Natural killer cell (primary cell): Measurements from ENCODE around the gene GDI2. TPM values are rescaled to one million over a fixed set of nuclear protein-coding genes. Genes with fewer than 3 reads are reported as not detected.

ENCODE experiments used
- ATAC-seq, 3 donors: fragments of 150-1000 bp in 2 of 3; fragments of 200-7000 bp in 1 of 3; cut with Tn5 transposase; 1 replicate in 1 of 3; 2 replicates in 2 of 3; pipeline ENCODE4 v1.10.0; 2021; ENCODE audit warnings: mild to moderate bottlenecking in 2 of 3, moderate library complexity in 2 of 3
- DNase-seq, 2 donors: peaks; one replicate each; pipeline versions ENCODE4 v3.0.0 to v3.0.0-alpha.2; 2013 to 2021; ENCODE audit warnings: mixed read lengths in 1 of 2
- H3K27ac ChIP-seq: one replicate; pipeline ENCODE4 v1.5.1; 2013; ENCODE audit warnings: mild to moderate bottlenecking, low read length
- H3K27me3 ChIP-seq: one replicate; pipeline ENCODE4 v1.6.1; 2013; ENCODE audit warnings: low read length; ENCODE audit not compliant: control insufficient read depth, insufficient read depth
- H3K36me3 ChIP-seq: one replicate; pipeline ENCODE4 v1.6.1; 2013; ENCODE audit warnings: low read length; ENCODE audit not compliant: control insufficient read depth, insufficient read depth
- H3K4me1 ChIP-seq: one replicate; pipeline ENCODE4 v1.6.1; 2013; ENCODE audit warnings: low read length; ENCODE audit not compliant: control insufficient read depth, insufficient read depth
- H3K4me3 ChIP-seq: one replicate; pipeline ENCODE4 v1.5.1; 2013; ENCODE audit warnings: low read length
- H3K9me3 ChIP-seq: one replicate; pipeline ENCODE4 v1.6.1; 2013; ENCODE audit warnings: low read length; ENCODE audit not compliant: control insufficient read depth, insufficient read depth
- H3K27ac Mint-ChIP-seq, 2 donors: one replicate each; pipeline ENCODE4 v1.8.0; 2022; ENCODE audit warnings: mild to moderate bottlenecking in 2 of 2, mixed read lengths in 2 of 2, moderate library complexity in 1 of 2
- H3K27me3 Mint-ChIP-seq, 2 donors: one replicate each; pipeline ENCODE4 v1.8.0; 2022; ENCODE audit warnings: low read depth in 2 of 2, mixed read lengths in 2 of 2
- H3K36me3 Mint-ChIP-seq: one replicate; pipeline ENCODE4 v1.8.0; 2022; ENCODE audit warnings: mixed read lengths
- H3K4me1 Mint-ChIP-seq, 2 donors: one replicate each; pipeline ENCODE4 v1.8.0; 2022; ENCODE audit warnings: mixed read lengths in 2 of 2
- H3K4me3 Mint-ChIP-seq: one replicate; pipeline ENCODE4 v1.8.0; 2022; ENCODE audit warnings: mild to moderate bottlenecking, moderate library complexity, mixed read lengths
- H3K9me3 Mint-ChIP-seq, 2 donors: one replicate each; pipeline ENCODE4 v1.8.0; 2022; ENCODE audit warnings: mixed read lengths in 2 of 2
- WGBS: methylation state at CpG from one replicate; pipeline ENCODE4 v1.1.7; 2013; ENCODE audit warnings: missing lambda C conversion rate; ENCODE audit not compliant: insufficient coverage; 5-methylcytosine and 5-hydroxymethylcytosine counted together
- intact Hi-C: fragments of 100-400 bp; cut with micrococcal nuclease; formaldehyde crosslinking; loops from one replicate; pipeline ENCODE4 v1.14.2; 2022
- total RNA-seq, 4 donors: library from RNA; stranded (reverse); fragments of 120-200 nt in 1 of 4; gene quantifications; one replicate each; pipeline versions ENCODE4 v1.2.3 to v1.2.4, GENCODE V29; 2013 to 2022
- TF ChIP-seq, protein P1 (sequence below): fragments of 200-600 bp; IDR thresholded peaks from one replicate; pipeline ENCODE4 v1.8.0; 2022; ENCODE audit warnings: antibody characterized with exemption

Gene GDI2
- total RNA-seq, 3 donors from 2014 or later (not counting 1 experiment from before 2014, with no cell fraction given): 97.9 to 104 (median 104) TPM

DNA sequence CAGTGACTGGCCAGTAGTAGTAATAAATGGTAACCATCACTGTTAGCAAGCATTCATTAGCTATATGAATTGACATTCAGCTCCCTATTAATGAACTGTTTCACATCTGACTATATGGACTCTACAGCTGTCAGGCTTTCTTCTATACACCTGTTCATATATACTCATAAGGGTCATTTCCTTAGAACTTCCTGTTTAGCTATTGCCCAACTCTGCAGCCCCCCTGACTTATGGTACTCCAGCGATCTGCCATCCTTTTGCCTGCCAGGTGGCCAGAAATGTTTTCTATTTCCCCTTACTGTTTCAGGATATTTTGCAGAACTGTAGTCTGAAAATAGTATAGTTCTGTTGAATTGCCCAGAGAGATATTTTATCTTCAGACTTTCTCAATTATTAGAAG is 72.0 kb downstream of the GDI2 start:
- no peak overlapping the region for H3K27ac ChIP-seq
- H3K9me3 Mint-ChIP-seq: no peaks in the 10 kb centered on the region
- WGBS: 36% methylated on average over 1 of the region's 1 CpG
- TF ChIP-seq, protein P1, sequence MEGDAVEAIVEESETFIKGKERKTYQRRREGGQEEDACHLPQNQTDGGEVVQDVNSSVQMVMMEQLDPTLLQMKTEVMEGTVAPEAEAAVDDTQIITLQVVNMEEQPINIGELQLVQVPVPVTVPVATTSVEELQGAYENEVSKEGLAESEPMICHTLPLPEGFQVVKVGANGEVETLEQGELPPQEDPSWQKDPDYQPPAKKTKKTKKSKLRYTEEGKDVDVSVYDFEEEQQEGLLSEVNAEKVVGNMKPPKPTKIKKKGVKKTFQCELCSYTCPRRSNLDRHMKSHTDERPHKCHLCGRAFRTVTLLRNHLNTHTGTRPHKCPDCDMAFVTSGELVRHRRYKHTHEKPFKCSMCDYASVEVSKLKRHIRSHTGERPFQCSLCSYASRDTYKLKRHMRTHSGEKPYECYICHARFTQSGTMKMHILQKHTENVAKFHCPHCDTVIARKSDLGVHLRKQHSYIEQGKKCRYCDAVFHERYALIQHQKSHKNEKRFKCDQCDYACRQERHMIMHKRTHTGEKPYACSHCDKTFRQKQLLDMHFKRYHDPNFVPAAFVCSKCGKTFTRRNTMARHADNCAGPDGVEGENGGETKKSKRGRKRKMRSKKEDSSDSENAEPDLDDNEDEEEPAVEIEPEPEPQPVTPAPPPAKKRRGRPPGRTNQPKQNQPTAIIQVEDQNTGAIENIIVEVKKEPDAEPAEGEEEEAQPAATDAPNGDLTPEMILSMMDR: no peak
- peaks cover 48% of the 10 kb centered on the region for H3K36me3 ChIP-seq
- ATAC-seq (no peak), DNase-seq (no peak)
- no peaks in the 10 kb centered on the region for H3K27me3 ChIP-seq
- H3K4me3 ChIP-seq: no peak overlapping the region
- intact Hi-C loops: no loop called here
- H3K27ac Mint-ChIP-seq: no peak overlapping the region
- H3K4me1 ChIP-seq: no peaks in the 10 kb centered on the region
- H3K4me3 Mint-ChIP-seq: no peak overlapping the region
- no peaks in the 10 kb centered on the region for H3K9me3 ChIP-seq
- H3K27me3 Mint-ChIP-seq: no peaks in the 10 kb centered on the region
- peaks cover 5% of the 10 kb centered on the region in 2 donors for H3K4me1 Mint-ChIP-seq
- peaks cover 9% of the 10 kb centered on the region for H3K36me3 Mint-ChIP-seq

DNA sequence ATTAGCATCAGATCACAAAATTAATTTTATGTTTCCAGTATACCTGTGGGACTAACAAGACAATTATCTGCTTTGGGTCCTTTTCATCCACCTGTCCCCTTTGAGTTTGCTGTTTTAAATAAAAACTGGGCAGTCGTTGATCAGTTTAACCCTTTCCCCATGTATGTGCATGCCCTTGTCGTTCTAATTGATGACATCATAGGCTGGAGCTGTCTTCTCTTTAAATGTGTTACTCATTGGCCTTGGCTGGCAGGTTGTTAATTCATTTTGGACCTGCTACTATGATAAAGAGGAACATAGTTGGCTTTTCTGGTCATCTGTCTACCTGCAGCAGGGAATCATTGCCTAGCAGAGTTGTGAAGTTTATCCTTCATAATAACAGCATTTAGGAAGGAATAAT is 74.8 kb downstream of the GDI2 start:
- TF ChIP-seq, protein P1: no peak
- peaks cover 5% of the 10 kb centered on the region in 2 donors for H3K4me1 Mint-ChIP-seq
- ATAC-seq: no peak
- Histone ChIP-seq H3K36me3 (peaks cover 40% of the 10 kb centered on the region), H3K4me1 (no peaks in the 10 kb centered on the region), H3K27ac (no peak overlapping the region), H3K27me3 (no peaks in the 10 kb centered on the region), H3K4me3 (no peak overlapping the region), H3K9me3 (no peaks in the 10 kb centered on the region)
- peak overlapping the region in 1 of 2 donors; percentile 7 for H3K27ac Mint-ChIP-seq
- 97% methylated on average over 2 of the region's 2 CpGs for WGBS
- H3K36me3 Mint-ChIP-seq: peaks cover 9% of the 10 kb centered on the region
- H3K4me3 Mint-ChIP-seq: no peak overlapping the region
- H3K27me3 Mint-ChIP-seq: no peaks in the 10 kb centered on the region
- H3K9me3 Mint-ChIP-seq: no peaks in the 10 kb centered on the region
- DNase-seq: no peak
- intact Hi-C loops: no loop called here

DNA sequence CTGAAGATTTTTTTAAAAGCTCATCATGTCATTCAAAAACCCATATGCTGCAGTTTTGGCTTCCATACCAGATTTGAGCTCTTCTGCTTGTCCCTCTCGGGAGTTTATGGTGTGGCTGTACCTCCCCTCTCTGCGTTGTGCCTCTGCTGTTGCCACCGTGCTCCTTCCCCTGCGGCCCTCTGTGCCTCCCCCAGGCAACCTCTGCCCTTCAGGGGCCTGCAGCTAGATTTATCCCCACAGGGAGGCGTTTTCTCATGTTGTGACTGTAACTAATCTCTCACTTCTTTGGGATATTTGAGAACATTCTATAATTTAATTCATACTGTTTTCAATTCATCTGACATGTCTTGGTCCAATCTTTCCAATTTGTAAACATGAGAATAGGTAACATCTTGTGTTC is 75.9 kb downstream of the GDI2 start:
- Histone ChIP-seq H3K27me3 (no peaks in the 10 kb centered on the region), H3K4me3 (no peak overlapping the region), H3K9me3 (no peaks in the 10 kb centered on the region), H3K27ac (no peak overlapping the region), H3K4me1 (no peaks in the 10 kb centered on the region), H3K36me3 (peaks cover 34% of the 10 kb centered on the region)
- H3K36me3 Mint-ChIP-seq: peaks cover 9% of the 10 kb centered on the region
- peaks cover 5% of the 10 kb centered on the region in 2 donors for H3K4me1 Mint-ChIP-seq
- no peak overlapping the region for H3K4me3 Mint-ChIP-seq
- peak overlapping the region; percentile 18 to 45 for H3K27ac Mint-ChIP-seq
- TF ChIP-seq, protein P1: no peak
- no peaks in the 10 kb centered on the region for H3K9me3 Mint-ChIP-seq
- 98% methylated on average over 5 of the region's 5 CpGs for WGBS
- H3K27me3 Mint-ChIP-seq: no peaks in the 10 kb centered on the region
- no peak for DNase-seq
- ATAC-seq: no peak
- intact Hi-C loops: no loop called here

DNA sequence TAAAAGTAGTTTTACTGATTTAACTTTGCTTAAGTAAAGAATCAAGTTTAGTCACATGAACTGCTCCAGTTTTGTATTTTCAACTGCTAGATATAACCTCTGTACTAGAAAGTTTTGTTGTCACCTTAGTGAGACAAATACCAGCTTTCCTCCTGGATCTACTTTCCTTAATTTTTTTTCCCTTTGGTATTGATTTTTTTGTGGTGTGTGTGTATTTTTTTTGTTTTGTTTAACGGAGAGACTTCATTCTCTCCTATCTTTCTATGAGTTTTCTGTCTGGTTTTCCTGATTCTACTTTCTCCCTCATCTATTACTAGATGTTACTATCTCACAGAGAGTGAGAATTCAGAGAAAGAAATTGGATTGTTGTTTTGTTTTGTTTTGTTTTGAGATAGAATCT is 76.6 kb downstream of the GDI2 start:
- Histone ChIP-seq H3K27me3 (no peaks in the 10 kb centered on the region), H3K27ac (no peak overlapping the region), H3K9me3 (no peaks in the 10 kb centered on the region), H3K4me3 (no peak overlapping the region), H3K4me1 (no peaks in the 10 kb centered on the region), H3K36me3 (peaks cover 35% of the 10 kb centered on the region)
- DNase-seq: no peak
- no CpG with 5 or more reads among the region's 1 CpG for WGBS
- Mint-ChIP-seq H3K27ac (no peak overlapping the region), H3K4me1 (peaks cover 4 to 5% of the 10 kb centered on the region in 2 donors), H3K9me3 (no peaks in the 10 kb centered on the region), H3K27me3 (no peaks in the 10 kb centered on the region), H3K4me3 (no peak overlapping the region), H3K36me3 (peaks cover 14% of the 10 kb centered on the region)
- TF ChIP-seq, protein P1: no peak
- no peak for ATAC-seq
- intact Hi-C loops: no loop called here
